Skeletal muscle satellite cell (primary cell): Measurements from ENCODE around the gene A1BG.
"Not testable (repeated sequence)": the region's sequence is repeated elsewhere in the genome, so short reads cannot be mapped to it uniquely, and the experiment has no call there.

ENCODE experiments used
- H3K27me3 ChIP-seq: 2 replicates; pipeline ENCODE4 v1.7.0; 2013; ENCODE audit warnings: low read length; ENCODE audit not compliant: control insufficient read depth, insufficient read depth
- H3K36me3 ChIP-seq: 2 replicates; pipeline ENCODE4 v1.7.0; 2013; ENCODE audit warnings: mild to moderate bottlenecking, control low read depth, low read length; ENCODE audit not compliant: insufficient read depth
- H3K4me1 ChIP-seq: 2 replicates; pipeline ENCODE4 v1.7.0; 2013; ENCODE audit warnings: low read length; ENCODE audit not compliant: control insufficient read depth, insufficient read depth
- H3K4me2 ChIP-seq: 2 replicates; pipeline ENCODE4 v1.7.0; 2013; ENCODE audit warnings: mild to moderate bottlenecking, low read length
- H3K4me3 ChIP-seq: 2 replicates; pipeline ENCODE4 v1.7.0; 2013; ENCODE audit warnings: low read length
- H3K9ac ChIP-seq: 2 replicates; pipeline ENCODE4 v1.7.0; 2013; ENCODE audit warnings: mild to moderate bottlenecking, low read depth, low read length, moderate library complexity
- H3K9me3 ChIP-seq: replicated peaks from 2 replicates; pipeline ENCODE4 v1.7.0; 2013; ENCODE audit warnings: mild to moderate bottlenecking, control low read depth, low read length

Gene A1BG

GRCh38 chr19:58353717-58354477, 605 bp upstream of the A1BG start:
- peaks cover 7% of the 10 kb centered on the region for H3K4me1 ChIP-seq
- no peaks in the 10 kb centered on the region for H3K9me3 ChIP-seq
- no peak overlapping the region for H3K4me2 ChIP-seq
- no peak overlapping the region for H3K9ac ChIP-seq
- peaks cover 8% of the 10 kb centered on the region for H3K36me3 ChIP-seq
- no peak overlapping the region for H3K4me3 ChIP-seq
- H3K27me3 ChIP-seq, result no peaks in the 10 kb centered on the region

DNA sequence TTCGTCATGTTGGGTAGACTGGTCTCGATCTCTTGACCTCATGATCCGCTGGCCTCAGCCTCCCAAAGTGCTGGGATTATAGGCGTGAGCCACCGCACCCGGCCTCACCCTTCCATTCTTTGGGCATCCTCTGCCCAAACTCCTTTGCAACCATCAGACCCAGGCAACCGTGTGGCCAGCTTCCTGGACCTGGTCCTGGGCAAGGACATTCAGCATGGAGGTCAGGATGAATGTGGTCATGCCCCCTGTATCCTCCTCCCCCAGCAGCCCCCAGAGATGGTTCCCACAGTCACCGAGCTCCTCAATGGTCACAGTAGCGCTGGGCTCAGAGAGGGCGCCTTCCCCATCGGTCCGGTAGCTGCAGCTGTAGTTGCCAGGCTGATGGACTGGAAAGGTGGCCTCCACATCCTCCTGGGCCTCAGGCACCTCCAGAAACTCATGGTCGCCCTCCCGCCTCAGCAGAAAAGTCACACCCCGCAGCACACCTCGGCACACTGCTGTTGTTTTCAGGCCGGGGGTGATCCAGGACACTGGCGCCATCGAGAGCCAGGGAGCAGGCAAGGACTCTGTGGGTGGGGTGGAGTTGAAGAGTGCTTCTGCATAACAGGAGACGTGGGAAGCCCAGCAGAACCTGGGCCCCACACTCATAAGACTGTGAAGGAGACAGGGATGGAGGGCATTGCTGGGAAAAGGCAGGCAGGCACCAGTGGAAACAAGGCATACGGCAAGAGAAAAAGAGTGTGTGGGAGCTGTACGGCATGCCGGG, 1.1 kb downstream of the A1BG start:
- Histone ChIP-seq H3K4me3 (no peak overlapping the region), H3K4me1 (peaks cover 11% of the 10 kb centered on the region), H3K4me2 (no peak overlapping the region), H3K9ac (no peak overlapping the region), H3K27me3 (no peaks in the 10 kb centered on the region), H3K36me3 (peaks cover 8% of the 10 kb centered on the region), H3K9me3 (no peaks in the 10 kb centered on the region)

DNA sequence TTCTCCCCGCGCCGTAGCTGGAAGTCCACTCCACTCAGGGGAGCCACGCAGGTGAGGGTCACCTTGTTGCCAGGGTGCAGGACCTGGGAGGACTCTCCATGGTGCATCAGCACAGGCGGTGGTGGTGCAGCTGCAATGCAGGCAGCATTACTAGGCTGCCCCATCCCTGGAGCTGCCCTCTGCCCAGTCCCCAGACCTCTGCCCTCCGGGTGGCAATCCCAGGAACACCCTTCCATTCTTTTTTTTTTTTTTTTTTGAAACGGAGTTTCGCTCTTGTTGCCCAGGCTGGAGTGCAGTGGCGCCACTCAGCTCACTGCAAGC, 1.8 kb downstream of the A1BG start:
- no peak overlapping the region for H3K9ac ChIP-seq
- H3K36me3 ChIP-seq, result peaks cover 8% of the 10 kb centered on the region
- H3K4me3 ChIP-seq, result no peak overlapping the region
- no peaks in the 10 kb centered on the region for H3K9me3 ChIP-seq
- no peaks in the 10 kb centered on the region for H3K27me3 ChIP-seq
- H3K4me2 ChIP-seq, result no peak overlapping the region
- H3K4me1 ChIP-seq, result peaks cover 11% of the 10 kb centered on the region

DNA sequence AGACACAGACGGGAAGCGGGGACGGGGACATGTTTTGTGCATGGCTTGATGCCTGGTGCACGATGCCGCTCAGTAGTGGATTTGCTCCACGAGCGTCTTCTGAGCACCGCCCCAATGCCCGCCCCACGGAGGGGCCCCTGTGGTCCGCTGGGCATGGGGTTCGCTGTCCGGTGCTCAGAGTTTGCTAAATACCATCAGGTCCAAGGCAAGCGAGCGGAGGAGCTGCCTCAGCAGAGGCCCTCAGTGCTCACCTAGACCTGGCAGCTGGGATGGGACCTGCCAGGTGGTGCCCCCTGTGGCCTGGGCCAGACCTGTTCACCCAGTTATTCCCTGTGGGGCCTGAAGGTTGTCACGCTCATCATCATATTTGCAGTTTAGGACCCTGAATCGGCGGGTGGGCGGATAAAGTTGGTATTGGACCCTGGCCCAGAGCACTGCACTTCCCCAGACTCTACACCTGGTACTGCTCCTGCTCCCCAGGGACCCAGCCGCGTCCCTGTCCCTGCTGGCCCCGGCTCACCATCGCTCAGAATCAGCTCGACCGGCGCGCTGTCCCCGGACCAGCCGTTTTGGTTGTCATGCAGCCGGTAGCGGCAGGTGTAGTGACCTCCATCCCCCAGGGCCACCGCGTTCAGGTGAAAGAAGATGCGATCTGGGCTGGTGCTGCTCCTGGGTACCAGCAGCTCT, 2.3 kb downstream of the A1BG start:
- Histone ChIP-seq H3K4me3 (no peak overlapping the region), H3K4me2 (no peak overlapping the region), H3K27me3 (no peaks in the 10 kb centered on the region), H3K36me3 (peaks cover 8% of the 10 kb centered on the region), H3K9ac (no peak overlapping the region), H3K9me3 (no peaks in the 10 kb centered on the region), H3K4me1 (peaks cover 11% of the 10 kb centered on the region)

GRCh38 chr19:58350001-58350861, 3.1 kb downstream of the A1BG start:
- Histone ChIP-seq H3K36me3 (peaks cover 8% of the 10 kb centered on the region), H3K4me2 (no peak overlapping the region), H3K9ac (no peak overlapping the region), H3K4me1 (peaks cover 11% of the 10 kb centered on the region), H3K27me3 (no peaks in the 10 kb centered on the region), H3K4me3 (no peak overlapping the region), H3K9me3 (no peaks in the 10 kb centered on the region)

GRCh38 chr19:58349590-58349989, 3.7 kb downstream of the A1BG start:
- no peak overlapping the region for H3K4me2 ChIP-seq
- no peak overlapping the region for H3K9ac ChIP-seq
- H3K4me3 ChIP-seq, result no peak overlapping the region
- H3K4me1 ChIP-seq, result peaks cover 11% of the 10 kb centered on the region
- no peaks in the 10 kb centered on the region for H3K9me3 ChIP-seq
- no peaks in the 10 kb centered on the region for H3K27me3 ChIP-seq
- peaks cover 8% of the 10 kb centered on the region for H3K36me3 ChIP-seq

- H3K9me3 ChIP-seq, H3K36me3 ChIP-seq, H3K27me3 ChIP-seq: not testable (repeated sequence)
- H3K4me1 ChIP-seq, result peaks cover 11% of the 10 kb centered on the region
- H3K4me2 ChIP-seq, result peak overlapping the region; percentile 93
- H3K9ac ChIP-seq, result peak overlapping the region; percentile 86
- H3K4me3 ChIP-seq, result peak overlapping the region; percentile 98
Measured at GRCh38 chr19:58348080-58348479, 5.2 kb downstream of the A1BG start.

DNA sequence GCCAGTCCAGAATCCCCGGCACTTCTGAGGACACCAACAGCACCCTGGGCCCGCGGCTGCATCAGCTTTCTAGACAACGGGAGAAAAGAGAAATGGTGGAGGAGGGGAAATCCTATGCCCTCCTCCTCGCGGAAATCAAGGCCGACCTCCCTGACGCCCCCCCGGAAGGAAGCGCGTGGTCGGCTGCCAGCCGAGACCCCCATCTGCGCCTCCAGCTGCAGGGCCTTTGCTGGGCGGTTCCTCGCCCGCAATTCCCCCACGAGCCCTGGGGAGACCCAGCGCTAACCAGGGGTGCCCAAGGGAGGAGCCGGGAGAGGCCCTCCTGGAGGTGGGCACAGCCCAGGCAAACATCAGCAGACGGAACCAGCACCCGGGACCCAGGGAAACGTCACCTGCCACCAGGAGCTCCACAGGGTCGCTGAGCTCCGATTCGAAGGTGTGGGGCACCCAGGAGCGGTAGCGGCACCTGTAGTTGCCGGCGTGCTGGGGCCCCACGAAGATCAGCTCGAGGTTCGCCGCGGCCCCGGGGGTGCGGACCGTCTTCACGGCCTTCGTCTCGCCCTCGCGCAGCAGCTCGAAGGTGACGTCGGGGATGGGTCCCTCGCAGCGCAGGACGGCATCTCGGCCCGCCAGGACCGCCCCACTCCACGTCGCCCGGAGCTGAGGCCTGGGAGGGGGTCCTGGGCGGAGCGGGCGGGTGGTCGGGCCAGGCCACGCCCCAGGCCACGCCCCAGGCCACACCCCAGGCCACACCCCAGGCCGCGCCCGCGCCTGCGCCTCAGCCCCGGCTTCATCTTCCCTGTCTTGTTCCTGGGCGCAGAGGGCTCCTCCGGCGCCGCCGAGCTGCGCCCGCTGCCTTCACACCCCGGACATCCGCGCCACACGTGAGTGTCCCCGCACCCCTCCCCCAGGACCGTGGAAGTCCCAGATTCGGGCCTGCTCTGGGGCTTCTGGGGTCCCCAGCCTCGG, 6.0 kb downstream of the A1BG start:
- H3K4me2 ChIP-seq, result peak overlapping the region; percentile 93
- no peaks in the 10 kb centered on the region for H3K9me3 ChIP-seq
- peaks cover 11% of the 10 kb centered on the region for H3K36me3 ChIP-seq
- H3K4me1 ChIP-seq, result peaks cover 11% of the 10 kb centered on the region
- H3K4me3 ChIP-seq, result peak overlapping the region; percentile 98
- H3K9ac ChIP-seq, result peak overlapping the region; percentile 86
- no peaks in the 10 kb centered on the region for H3K27me3 ChIP-seq

GRCh38 chr19:58345558-58345957, 7.7 kb downstream of the A1BG start:
- Histone ChIP-seq H3K27me3 (no peaks in the 10 kb centered on the region), H3K4me3 (no peak overlapping the region)

GRCh38 chr19:58338825-58339558, 14.3 kb downstream of the A1BG start:
- H3K4me1 ChIP-seq, result no peaks in the 10 kb centered on the region
- H3K4me2 ChIP-seq, result no peak overlapping the region
- no peak overlapping the region for H3K9ac ChIP-seq
- H3K4me3 ChIP-seq, result no peak overlapping the region
- H3K27me3 ChIP-seq, result no peaks in the 10 kb centered on the region
- peaks cover 48% of the 10 kb centered on the region for H3K36me3 ChIP-seq
- no peaks in the 10 kb centered on the region for H3K9me3 ChIP-seq

More at GRCh38 chr19:58345558-58345957, 7.7 kb downstream of the A1BG start:
- Histone ChIP-seq H3K36me3 (peaks cover 8% of the 10 kb centered on the region), H3K4me1 (peaks cover 11% of the 10 kb centered on the region), H3K9ac (no peak overlapping the region), H3K9me3 (no peaks in the 10 kb centered on the region), H3K4me2 (peak overlapping the region; percentile 40)
